SK-N-SH treated with all-trans-retinoic acid at 6 μM for 48 hours (cell line): ENCODE measurements around the gene COPG2.
"Not testable (repeated sequence)": the region's sequence is repeated elsewhere in the genome, so short reads cannot be mapped to it uniquely, and the experiment has no call there.

ENCODE experiments used
- ATAC-seq: fragments of 200-7000 bp; cut with Tn5 transposase; 3 replicates; pipeline ENCODE4 v1.9.1; 2020; ENCODE audit warnings: mild to moderate bottlenecking, moderate library complexity
- ARNTL ChIP-seq: fragments of 450-650 bp; formaldehyde crosslinking; IDR thresholded peaks from 2 replicates; pipeline ENCODE4 v1.5.0; 2020; ENCODE audit warnings: low read depth, mild to moderate bottlenecking, moderate library complexity, borderline replicate concordance
- BACH2 ChIP-seq: fragments of 250-450 bp; sonication (Bioruptor Pico); IDR thresholded peaks from 2 replicates; pipeline ENCODE4 v1.9.0; 2021; ENCODE audit warnings: mild to moderate bottlenecking, borderline replicate concordance
- CSDC2 ChIP-seq: fragments of 250-450 bp; sonication (Bioruptor Pico); IDR thresholded peaks from 2 replicates; pipeline ENCODE4 v1.5.0; 2020; ENCODE audit warnings: mild to moderate bottlenecking, moderate library complexity
- ESRRG ChIP-seq: fragments of 250-450 bp; sonication (Bioruptor Pico); IDR thresholded peaks from 2 replicates; pipeline ENCODE4 v1.6.1; 2021; ENCODE audit warnings: mild to moderate bottlenecking
- GLIS3 ChIP-seq: fragments of 250-450 bp; sonication (Bioruptor Pico); IDR thresholded peaks from 2 replicates; pipeline ENCODE4 v1.5.0; 2020; ENCODE audit warnings: mild to moderate bottlenecking, moderate library complexity
- ISL1 ChIP-seq: fragments of 250-450 bp; sonication (Bioruptor Pico); IDR thresholded peaks from 2 replicates; pipeline ENCODE4 v2.1.2; 2022; ENCODE audit warnings: mild to moderate bottlenecking, moderate library complexity
- OSR1 ChIP-seq: fragments of 250-450 bp; sonication (Bioruptor Pico); IDR thresholded peaks from 2 replicates; pipeline ENCODE4 v1.8.0; 2022; ENCODE audit warnings: moderate library complexity, mild to moderate bottlenecking, inconsistent platforms
- RARB ChIP-seq: fragments of 250-450 bp; sonication (Bioruptor Pico); IDR thresholded peaks from 2 replicates; pipeline ENCODE4 v1.8.0; 2021; ENCODE audit warnings: mild to moderate bottlenecking, moderate library complexity
- SNAI2 ChIP-seq: fragments of 250-450 bp; sonication (Bioruptor Pico); IDR thresholded peaks from 2 replicates; pipeline ENCODE4 v1.5.0; 2020; ENCODE audit warnings: mild to moderate bottlenecking, moderate library complexity
- TCF4 ChIP-seq: fragments of 250-450 bp; sonication (Bioruptor Pico); IDR thresholded peaks from 2 replicates; pipeline ENCODE4 v1.8.0; 2021; ENCODE audit warnings: mild to moderate bottlenecking, moderate library complexity, borderline replicate concordance
- TOX ChIP-seq: fragments of 250-450 bp; sonication (Bioruptor Pico); IDR thresholded peaks from 2 replicates; pipeline ENCODE4 v1.8.0; 2021; ENCODE audit warnings: mild to moderate bottlenecking, moderate library complexity, borderline replicate concordance
- ZC3H10 ChIP-seq: fragments of 250-450 bp; sonication (Bioruptor Pico); IDR thresholded peaks from 2 replicates; pipeline ENCODE4 v1.5.1; 2021; ENCODE audit warnings: mild to moderate bottlenecking, moderate library complexity
- ZFP3 ChIP-seq: fragments of 250-450 bp; sonication (Bioruptor Pico); IDR thresholded peaks from 2 replicates; pipeline ENCODE4 v1.5.0; 2020; ENCODE audit warnings: mild to moderate bottlenecking, moderate library complexity
- ZFP30 ChIP-seq: fragments of 450-650 bp; formaldehyde crosslinking; IDR thresholded peaks from 2 replicates; pipeline ENCODE4 v1.5.0; 2022; ENCODE audit warnings: mild to moderate bottlenecking, moderate library complexity
- ZNF565 ChIP-seq: fragments of 450-650 bp; formaldehyde crosslinking; conservative IDR thresholded peaks from 2 replicates; pipeline ENCODE4 v1.5.0; 2020; ENCODE audit warnings: low read depth, mild to moderate bottlenecking, moderate library complexity
- TF ChIP-seq, protein P1 (sequence below): fragments of 250-450 bp; sonication (Bioruptor Pico); IDR thresholded peaks from 2 replicates; pipeline ENCODE4 v1.8.0; 2021; ENCODE audit warnings: low read depth, mild to moderate bottlenecking, moderate library complexity, borderline replicate concordance
- TF ChIP-seq, protein P2 (sequence below): fragments of 250-450 bp; sonication (Bioruptor Pico); IDR thresholded peaks from 2 replicates; pipeline ENCODE4 v1.5.1; 2021; ENCODE audit warnings: mild to moderate bottlenecking, moderate library complexity
- TF ChIP-seq, protein P3 (sequence below): fragments of 250-450 bp; sonication (Bioruptor Pico); IDR thresholded peaks from 2 replicates; pipeline ENCODE4 v1.5.0; 2020; ENCODE audit warnings: mild to moderate bottlenecking, moderate library complexity

The COPG2 gene

DNA sequence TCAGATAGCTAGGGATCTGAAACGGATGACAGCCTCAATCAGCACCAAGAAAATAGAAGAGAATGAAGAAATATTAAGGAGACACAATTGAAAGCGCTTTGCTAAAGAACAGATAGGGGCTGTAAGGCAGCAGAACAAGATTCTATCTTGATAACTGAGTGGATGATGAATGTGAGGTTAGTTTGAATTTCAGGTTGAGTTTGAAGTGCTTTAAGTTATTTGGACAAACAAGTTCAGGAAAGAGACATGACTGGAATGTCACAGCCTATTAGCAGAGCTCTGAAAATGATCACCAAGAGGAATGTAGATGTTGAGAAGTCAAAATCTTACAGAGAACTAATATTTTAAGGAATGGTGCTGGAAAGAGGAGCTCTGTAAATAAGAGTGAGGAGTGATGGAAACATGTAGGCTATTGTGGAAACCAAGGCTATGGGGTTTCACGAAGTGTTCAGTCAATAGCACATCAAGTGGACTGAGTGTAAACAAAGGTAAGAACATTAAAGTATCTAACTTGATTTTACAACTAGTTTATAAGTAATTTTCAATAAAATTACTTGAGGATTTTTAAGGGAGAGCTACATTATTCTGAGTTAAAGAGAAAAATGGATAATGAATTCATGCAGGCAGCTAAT is 115.0 kb downstream of the COPG2 start (continued):
- TF ChIP-seq ARNTL (no peak), OSR1 (CRISPR knock-in tag) (no peak), RARB (CRISPR knock-in tag) (no peak), TOX (CRISPR knock-in tag) (no peak)
- TF ChIP-seq, protein P1, sequence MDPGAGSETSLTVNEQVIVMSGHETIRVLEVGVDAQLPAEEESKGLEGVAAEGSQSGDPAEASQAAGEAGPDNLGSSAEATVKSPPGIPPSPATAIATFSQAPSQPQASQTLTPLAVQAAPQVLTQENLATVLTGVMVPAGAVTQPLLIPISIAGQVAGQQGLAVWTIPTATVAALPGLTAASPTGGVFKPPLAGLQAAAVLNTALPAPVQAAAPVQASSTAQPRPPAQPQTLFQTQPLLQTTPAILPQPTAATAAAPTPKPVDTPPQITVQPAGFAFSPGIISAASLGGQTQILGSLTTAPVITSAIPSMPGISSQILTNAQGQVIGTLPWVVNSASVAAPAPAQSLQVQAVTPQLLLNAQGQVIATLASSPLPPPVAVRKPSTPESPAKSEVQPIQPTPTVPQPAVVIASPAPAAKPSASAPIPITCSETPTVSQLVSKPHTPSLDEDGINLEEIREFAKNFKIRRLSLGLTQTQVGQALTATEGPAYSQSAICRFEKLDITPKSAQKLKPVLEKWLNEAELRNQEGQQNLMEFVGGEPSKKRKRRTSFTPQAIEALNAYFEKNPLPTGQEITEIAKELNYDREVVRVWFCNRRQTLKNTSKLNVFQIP (CRISPR knock-in tag), result no peak

GRCh38 chr7:130544356-130544755 is 124.2 kb downstream of the COPG2 start:
- ATAC-seq, result no peak
- TF ChIP-seq, protein P2, sequence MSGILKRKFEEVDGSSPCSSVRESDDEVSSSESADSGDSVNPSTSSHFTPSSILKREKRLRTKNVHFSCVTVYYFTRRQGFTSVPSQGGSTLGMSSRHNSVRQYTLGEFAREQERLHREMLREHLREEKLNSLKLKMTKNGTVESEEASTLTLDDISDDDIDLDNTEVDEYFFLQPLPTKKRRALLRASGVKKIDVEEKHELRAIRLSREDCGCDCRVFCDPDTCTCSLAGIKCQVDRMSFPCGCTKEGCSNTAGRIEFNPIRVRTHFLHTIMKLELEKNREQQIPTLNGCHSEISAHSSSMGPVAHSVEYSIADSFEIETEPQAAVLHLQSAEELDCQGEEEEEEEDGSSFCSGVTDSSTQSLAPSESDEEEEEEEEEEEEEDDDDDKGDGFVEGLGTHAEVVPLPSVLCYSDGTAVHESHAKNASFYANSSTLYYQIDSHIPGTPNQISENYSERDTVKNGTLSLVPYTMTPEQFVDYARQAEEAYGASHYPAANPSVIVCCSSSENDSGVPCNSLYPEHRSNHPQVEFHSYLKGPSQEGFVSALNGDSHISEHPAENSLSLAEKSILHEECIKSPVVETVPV (CRISPR knock-in tag), result no peak
- TF ChIP-seq GLIS3 (CRISPR knock-in tag) (no peak), SNAI2 (no peak), ZFP30 (CRISPR knock-in tag) (no peak), ISL1 (no peak), ZC3H10 (CRISPR knock-in tag) (no peak), BACH2 (CRISPR knock-in tag) (no peak)

- TF ChIP-seq, protein P2 (CRISPR knock-in tag), result no peak
- TF ChIP-seq, protein P1 (CRISPR knock-in tag), result no peak
- TF ChIP-seq ZNF565 (CRISPR knock-in tag), result no peak
- TF ChIP-seq, protein P3, sequence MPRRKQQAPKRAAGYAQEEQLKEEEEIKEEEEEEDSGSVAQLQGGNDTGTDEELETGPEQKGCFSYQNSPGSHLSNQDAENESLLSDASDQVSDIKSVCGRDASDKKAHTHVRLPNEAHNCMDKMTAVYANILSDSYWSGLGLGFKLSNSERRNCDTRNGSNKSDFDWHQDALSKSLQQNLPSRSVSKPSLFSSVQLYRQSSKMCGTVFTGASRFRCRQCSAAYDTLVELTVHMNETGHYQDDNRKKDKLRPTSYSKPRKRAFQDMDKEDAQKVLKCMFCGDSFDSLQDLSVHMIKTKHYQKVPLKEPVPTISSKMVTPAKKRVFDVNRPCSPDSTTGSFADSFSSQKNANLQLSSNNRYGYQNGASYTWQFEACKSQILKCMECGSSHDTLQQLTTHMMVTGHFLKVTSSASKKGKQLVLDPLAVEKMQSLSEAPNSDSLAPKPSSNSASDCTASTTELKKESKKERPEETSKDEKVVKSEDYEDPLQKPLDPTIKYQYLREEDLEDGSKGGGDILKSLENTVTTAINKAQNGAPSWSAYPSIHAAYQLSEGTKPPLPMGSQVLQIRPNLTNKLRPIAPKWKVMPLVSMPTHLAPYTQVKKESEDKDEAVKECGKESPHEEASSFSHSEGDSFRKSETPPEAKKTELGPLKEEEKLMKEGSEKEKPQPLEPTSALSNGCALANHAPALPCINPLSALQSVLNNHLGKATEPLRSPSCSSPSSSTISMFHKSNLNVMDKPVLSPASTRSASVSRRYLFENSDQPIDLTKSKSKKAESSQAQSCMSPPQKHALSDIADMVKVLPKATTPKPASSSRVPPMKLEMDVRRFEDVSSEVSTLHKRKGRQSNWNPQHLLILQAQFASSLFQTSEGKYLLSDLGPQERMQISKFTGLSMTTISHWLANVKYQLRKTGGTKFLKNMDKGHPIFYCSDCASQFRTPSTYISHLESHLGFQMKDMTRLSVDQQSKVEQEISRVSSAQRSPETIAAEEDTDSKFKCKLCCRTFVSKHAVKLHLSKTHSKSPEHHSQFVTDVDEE (CRISPR knock-in tag), result no peak
- TF ChIP-seq RARB (CRISPR knock-in tag), result no peak
- TF ChIP-seq ESRRG, result no peak
- TF ChIP-seq ZFP3 (CRISPR knock-in tag), result no peak
- TF ChIP-seq CSDC2 (CRISPR knock-in tag), result no peak
- no peak for TF ChIP-seq BACH2 (CRISPR knock-in tag)
- TF ChIP-seq TCF4 (CRISPR knock-in tag), result no peak
- no peak for TF ChIP-seq GLIS3 (CRISPR knock-in tag)
- TF ChIP-seq ISL1, result no peak
- TF ChIP-seq ZC3H10 (CRISPR knock-in tag), result no peak
- TF ChIP-seq, all 23 proteins: peak for 0
- ATAC-seq, result no peak
These were observed 125.0 kb downstream of the COPG2 start for GRCh38 chr7:130543487-130544010.

GRCh38 chr7:130542297-130542696 is 126.3 kb downstream of the COPG2 start:
- ATAC-seq, result not testable (repeated sequence)

- ATAC-seq, result not testable (repeated sequence)
These were observed 127.3 kb downstream of the COPG2 start for GRCh38 chr7:130541287-130541686.

DNA sequence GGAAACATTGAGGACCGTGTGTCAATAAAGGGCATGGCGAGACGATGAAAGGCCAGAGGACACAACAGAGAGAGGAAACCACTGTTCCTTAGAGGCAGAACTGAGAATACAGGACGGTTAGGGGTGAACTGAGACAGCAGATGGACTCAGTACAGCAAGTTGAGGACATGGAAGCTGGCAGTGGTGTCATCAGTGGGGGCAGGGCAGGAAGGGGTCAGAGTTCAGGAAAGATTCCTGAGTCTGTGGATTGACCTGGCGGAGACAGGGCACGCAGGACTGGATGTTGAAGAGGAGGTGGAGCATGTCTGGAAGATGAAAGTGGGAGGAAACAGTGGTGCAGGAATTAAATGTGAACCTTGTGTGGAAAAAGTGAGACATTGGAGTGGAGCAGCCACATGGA is 130.7 kb downstream of the COPG2 start:
- ATAC-seq, result not testable (repeated sequence)
